Stimulated activated CD8-positive, alpha-beta memory T cell treated with anti-CD3 and anti-CD28 coated beads, Interleukin-4, amount 100 ng/mL, for 1 hour (primary cell): ENCODE results near the gene YTHDF1.
"Not testable (repeated sequence)": the region's sequence is repeated elsewhere in the genome, so short reads cannot be mapped to it uniquely, and the experiment has no call there.

Experiments used
- DNase-seq, 2 donors: peaks; one replicate each; pipeline ENCODE4 v3.0.0-alpha.2; 2020; ENCODE audit warnings: low read depth in 2 of 2, low spot score in 1 of 2

The YTHDF1 gene

DNA sequence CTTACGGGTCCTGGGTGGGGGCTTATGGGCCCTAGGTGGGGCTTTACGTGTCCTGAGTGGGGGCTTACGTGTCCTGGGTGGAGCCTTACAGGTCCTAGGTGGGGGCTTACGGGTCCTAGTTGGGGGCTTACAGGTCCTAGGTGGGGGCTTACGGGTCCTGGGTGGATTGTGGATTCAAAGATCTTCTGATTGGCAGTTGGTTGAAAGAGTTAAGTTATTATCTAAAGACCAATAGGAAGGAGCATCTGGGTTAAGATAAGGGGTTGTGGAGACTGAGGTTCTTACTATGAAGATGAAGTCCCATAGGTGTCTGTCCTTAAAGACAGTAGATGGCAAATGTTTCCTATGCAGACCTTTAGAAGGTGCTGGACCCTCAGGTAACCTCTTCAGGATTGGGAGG is 11.3 kb upstream of the YTHDF1 start:
- DNase-seq = no peak

DNA sequence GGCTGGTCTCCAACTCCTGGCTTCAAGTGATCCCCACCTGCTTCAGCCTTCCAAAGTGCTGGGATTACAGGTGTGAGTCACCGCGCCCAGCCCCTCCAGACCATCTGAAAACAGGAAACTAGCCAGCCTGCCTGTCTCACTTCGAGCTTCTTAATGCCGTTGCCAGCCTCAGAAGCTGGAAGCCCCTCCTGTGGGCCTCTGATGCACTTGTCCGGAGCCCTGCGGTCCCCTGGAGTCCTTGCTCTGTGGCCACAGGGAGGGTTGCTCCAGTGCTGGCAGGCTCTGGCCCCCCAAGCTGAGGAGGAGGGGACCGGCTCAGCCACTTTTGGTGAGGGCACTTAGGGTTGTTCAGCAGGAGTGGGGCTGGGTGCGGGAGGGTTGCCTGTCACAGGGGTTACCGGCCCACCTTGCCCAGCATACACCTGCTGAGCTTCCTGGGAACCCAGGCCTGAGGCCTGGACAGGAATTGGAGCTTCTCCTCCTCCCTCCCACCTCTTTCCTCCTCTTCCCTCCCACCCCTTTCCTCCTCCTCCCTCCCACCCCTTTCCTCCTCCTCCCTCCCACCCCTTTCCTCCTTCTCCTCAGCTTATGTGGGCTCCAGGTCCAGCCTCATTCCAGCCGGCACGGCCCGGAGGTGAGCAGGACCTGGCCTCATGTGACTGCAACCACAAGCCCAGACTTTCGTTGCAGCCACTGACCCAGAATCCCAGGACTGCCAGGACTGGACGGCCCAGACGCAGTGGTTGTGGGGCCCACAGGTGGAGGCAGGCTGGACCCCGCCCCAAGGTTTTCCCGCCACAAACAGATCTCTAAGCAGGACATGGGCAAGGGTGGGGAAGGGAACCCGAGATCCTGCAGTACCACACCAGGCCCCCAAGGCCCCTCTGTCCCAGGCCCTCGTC is 10.4 kb upstream of the YTHDF1 start:
- no peak for DNase-seq

DNA sequence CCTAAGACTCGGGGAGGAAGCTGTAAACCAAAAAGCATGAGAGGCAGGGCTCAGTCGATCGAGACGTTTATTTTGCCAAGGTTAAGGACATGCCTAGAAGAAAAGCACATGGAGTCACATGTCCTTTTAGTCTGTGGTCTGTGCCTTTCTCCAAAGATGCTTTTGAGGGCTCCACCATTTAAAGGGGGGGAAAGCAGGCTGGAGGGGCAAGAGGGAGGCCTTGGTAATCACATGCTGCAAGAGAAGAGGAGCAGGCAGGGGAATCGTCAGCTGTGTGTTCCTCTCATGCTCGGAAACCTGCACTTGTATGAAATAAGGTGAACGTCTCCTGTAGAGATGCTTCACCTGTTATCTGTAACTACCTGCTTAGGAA is 9.1 kb upstream of the YTHDF1 start:
- DNase-seq = no peak

DNA sequence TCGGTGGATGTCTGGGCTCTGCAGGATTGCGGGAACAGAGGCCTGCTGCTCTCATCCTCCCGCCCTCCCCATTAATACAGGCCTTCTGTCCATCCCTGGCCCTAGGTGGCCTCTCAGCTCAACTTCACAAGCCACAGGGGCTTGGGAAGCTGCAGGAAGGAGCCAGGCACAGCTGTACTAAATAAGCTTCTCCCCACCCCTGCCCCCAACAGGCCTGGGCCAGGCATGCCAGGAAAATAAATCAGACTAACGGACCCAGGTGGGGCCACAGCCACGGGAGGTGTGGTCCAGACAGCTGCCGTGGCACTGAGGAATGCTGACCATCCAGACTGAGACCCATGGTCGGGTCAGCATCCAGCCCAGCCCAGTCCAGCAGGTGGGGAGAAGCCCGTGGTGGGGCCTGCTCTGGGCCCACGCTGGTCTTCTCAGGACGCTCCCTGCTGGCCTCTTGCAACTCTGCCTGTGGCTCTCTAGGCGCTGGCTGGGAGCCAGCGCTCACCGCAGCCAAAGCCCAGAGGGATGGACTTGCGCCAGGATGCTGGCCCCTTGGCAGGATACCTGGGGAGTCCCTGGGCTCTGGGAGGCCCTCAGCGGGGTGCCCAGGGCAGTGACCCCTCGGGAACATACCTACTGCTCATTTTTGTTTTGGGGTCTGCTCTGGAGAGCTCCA is 8.6 kb upstream of the YTHDF1 start:
- DNase-seq = no peak

DNA sequence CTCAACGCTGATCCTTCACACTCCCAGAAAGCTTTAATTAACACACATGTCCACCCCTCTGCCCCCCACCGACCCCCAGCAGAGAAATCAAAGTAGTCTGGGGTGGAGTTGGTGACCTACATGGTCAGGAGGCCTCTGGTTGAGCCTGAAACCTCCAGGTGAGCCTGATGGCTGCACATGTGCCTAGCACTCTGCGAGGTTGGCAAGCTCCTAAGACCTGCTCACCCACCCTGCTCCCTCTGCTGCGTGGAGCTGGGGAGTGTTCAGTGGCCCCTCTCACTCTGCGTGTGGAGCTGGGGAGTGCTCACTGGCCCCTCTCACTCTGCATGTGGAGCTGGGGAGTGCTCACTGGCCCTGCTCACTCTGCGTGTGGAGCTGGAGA is 7.9 kb upstream of the YTHDF1 start:
- DNase-seq = no peak

DNA sequence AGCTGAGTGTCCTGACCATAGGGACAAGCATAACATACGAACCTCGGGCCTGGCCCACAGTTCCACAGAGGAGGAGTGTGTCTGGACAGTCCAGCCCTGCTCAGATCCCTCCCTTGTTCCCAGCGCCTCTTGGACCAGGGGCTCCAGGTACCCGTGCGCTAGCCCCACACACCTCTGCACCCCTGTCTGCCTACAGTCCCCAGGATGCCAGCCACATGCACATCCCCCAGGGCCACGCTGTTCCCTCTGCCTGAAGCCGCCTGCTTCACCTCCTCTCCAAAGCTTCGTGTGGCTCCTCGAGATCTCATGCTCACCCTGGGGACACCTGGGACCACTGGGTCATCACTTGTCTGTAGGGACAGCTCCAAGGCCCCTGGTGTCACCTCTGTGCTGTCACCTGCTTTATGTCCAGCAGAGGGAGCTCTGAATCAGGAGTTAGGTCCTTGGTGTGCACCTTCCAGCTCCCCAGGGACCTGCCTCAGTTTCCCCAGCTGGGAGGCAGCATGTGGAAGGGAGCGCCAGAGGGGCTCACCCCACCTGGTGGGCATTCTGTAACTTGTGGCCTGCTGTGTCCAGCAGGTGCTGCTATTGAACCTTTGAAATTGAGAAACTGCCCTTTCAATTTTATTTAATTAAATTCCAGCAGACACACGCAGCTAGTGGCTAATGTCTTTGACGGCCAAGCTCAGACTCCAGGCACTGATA is 7.3 kb upstream of the YTHDF1 start:
- DNase-seq = peak; percentile 15 to 17

DNA sequence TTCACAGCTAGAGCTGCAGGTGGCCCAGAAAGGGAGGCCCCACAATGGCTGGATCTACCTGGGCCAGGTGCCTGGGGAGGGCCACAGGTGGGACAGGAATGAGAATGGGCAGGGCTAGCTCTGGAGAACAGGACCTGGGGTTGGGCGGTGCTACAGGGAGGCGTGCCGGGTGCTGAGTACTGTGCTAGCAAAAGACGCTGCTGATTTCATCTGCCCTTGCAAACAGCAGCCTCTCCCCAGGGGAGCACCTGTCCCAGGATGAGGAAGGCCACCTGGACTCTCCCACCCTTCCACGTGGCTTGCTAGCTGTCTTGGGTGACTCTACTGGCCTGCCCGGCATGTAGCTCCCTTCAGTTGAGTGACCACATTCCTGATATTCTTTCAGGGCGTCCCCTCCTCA is 6.6 kb upstream of the YTHDF1 start:
- DNase-seq = no peak

DNA sequence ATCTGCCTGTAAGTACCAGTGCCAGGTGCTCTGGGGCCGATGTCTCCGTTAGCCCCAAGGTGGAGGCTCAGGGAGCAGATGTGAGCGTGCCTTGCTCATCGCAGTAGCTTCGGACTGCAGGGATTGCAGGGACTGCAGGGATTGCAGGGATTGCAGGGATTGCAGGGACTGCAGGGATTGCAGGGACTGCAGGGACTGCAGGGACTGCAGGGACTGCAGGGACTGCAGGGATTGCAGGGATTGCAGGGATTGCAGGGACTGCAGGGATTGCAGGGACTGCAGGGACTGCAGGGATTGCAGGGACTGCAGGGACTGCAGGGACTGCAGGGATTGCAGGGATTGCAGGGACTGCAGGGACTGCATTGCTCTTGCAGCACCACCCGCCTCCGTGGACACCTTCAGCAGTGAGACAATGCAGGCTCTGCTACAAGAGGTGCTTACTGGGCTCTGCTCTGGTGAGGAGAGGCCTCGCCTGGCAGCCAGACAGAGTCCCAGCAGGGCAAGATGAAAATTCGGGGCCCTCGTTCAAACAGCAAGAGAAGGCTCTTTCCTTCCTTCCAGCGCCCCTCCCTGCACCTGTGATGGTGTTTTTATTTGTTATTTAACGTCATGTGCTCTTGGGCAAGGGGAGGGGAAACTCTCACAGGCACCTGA is 5.6 kb upstream of the YTHDF1 start:
- DNase-seq = not testable (repeated sequence)

DNA sequence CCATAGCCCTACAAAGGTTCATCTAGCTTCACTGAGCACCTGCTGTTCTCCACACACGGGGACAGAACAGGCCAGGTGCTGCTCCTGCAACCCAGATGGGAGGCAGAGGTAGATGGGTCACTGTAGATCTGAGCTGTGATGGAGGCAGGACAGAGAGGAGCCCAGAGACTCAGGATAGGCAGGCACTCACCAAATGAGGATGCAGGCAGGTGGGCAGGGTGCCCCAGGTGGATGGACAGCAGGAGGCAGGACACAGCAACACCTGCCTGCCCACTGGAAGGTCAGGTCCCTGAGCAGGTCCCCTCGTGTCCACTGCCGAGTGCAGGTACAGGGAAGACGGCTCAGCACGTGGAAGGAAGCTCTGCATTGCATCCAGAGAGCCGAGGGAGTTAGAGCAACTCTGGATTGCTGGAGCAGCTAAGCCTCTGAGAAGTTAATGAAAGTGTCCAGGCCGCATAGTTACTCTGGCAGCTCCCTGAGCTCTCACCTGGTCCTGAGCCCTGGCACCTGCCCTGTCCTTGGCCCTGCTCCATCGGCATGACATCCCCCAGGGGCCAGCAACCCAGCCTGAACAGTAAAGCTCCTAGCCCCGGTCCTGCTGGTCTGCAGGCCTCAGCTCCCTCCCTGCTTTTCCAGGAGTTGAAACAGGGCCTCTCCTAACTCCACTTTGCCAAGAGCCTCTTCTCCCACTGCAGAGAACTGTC is 4.9 kb upstream of the YTHDF1 start:
- DNase-seq = no peak

DNA sequence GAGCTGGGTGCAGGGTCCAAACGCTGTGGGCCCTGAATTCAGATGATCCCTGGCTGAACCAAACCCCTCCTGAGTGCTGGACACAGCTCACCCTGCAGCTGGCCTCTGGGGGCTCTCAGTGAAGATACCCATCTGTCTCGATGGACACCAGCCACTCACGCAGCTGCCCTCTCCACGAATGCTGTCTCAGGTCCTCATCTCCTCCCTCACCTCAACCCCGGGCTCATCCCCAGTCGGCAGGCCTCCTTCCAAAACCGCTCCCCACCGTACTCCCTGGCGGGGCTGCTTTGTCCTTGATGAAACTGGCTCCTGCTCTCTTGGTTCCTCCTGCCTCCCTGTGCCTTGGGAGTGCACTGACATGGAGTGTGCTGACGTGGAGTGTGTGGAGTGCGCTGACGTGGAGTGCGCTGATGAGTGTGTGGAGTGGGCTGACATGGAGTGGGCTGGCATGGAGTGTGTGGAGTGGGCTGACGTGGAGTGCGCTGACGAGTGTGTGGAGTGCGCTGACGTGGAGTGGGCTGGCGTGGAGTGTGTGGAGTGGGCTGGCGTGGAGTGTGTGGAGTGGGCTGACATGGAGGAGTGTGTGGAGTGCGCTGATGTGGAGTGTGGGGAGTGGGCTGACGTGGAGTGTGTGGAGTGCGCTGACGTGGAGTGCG is 4.1 kb upstream of the YTHDF1 start:
- no peak for DNase-seq

DNA sequence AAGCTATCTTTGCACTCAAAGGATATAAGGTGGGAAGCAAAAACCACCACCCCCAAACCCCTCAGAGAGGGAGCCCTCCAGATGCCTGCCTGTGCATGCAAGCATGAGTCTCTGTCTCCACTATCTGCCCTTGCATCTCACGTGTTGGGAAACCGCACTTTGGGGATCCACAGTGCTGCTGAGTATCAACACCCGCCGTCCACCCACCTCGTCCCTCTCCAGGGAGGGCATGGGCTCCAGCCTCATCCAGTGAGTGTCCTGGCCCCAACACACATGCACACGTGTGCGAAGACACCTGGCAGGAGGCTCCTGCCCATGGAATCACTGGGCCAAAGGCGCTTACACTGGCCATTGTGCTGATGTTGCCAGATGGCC is 3.5 kb upstream of the YTHDF1 start:
- no peak for DNase-seq

DNA sequence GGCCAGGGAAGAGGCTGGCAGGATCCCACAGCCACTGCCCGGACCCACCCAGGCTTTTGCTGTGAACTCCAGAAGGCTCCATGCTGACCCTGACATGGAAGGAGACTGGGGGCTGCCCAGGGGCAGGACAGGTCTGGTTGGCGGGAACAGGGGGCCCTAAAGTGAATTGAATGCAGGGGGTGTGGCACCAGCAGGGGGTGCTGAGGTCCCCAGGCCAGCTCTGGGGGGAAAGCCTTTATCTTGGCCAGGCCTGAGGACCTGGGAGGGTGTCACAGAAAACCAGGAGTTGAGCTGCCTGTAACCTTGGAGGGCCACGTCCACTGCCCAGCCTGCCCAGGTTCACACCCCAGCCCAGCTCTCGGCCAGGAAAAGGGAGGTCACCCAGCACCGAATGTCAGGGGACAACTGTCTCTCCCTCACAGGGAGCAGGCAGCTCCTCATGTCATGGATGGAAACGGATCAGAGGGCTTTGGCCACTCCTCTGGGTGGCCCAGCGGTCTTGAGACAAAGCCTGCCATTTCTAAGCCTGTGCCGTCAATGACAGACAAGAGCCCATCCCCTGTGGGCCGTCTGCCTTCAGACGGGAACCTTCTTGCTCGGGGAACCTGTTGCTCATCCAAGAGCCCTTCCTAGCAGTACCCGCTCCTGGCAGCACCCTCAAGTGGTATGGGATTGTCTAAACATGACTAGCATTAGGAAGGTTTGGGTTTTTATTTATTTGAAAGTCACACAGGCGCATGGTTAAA is 2.9 kb upstream of the YTHDF1 start:
- no peak for DNase-seq

DNA sequence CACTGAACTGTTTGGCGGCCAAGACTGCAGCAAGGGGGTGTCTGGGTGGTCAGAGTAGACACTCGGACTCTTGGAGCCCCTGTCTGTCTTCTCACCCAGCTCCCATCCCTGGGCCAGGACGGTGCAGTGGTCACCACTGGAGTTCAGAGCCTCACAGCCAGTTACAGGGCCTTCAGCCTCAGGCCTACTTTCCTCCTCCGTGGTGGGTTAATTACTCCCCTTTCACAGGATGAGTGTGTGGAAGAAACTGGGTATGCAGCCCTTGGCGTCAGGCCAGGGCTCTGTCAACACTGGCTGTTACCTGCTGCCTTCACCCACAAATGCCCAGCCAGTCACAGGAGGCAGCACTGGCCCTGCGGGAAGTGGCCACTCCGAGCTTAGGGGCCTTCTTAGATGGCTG is 1.8 kb upstream of the YTHDF1 start:
- no peak for DNase-seq

DNA sequence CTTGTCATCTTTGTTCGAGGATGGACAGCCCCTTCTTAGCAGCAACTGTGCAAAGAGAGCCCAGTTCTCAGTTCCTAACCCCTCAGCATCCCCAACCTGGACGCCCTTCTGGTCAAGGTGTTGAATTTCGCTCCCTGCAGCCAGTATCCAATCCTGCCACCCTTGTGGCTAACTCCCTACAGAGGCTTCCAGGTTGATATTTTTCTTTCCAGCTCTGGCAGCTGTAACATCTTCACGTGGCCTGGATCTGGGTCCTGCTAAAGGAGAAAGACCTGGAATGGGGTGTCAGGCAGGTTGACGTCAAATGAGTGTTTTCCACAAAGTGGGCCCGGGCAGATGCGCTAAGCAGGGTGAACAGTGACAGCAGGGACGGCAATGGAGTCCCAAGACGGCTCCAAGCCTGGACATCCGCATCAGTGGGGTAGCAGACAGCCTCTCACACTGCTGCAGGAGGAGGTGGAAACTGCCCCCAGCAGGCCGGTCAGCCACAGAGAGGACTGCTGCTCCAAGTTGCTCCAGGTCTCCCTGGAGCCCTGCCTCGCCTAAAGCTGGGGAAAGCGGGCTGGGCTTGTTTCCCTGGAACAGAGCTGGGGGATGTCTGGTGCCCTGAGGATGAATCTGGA is 1.0 kb upstream of the YTHDF1 start:
- no peak for DNase-seq

DNA sequence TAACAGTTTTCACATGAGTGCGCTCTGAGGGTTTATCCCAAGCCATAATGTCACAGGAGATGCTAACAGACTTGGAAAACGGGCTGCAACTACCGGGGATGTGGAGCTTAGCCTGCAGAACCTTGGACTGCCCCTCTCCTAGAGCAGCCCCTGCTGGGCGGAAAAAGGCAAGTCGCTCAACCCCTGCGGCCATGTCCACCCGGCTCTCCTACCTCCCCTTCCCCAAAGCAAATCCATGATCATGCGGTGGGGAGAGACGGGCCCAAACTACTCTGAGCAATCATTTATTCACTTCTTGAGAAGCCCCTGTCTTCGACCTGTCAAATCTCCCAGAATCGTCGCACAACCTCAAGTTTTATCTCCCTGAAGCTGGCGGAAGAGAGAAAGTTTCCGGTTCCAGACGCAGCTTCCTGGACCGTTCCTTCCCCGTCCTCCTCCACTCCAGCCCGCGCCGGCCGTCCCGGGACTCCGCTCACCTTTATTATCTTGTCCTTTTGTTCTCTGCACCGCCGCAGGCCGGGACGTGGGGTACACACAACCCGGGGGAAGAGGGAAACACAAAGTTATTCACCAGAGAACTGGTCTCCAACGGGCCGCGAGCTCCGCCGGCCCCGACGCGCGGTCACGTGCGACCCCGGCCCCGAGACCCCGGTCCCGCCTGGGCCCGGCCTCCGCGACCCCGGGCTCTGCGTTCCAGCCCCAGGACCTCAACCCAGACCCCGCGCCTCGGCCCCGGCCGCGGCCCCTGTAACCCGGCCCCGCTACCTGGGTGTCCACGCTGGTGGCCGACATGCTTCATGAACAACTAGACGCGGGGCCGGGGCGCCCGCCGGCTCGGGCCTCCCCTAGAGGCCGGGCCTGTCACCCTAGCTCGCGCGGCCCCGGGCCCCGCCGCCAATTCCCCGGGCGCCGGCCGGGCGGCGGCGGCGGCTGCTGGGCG is 560 bp downstream of the YTHDF1 start:
- no peak for DNase-seq

DNA sequence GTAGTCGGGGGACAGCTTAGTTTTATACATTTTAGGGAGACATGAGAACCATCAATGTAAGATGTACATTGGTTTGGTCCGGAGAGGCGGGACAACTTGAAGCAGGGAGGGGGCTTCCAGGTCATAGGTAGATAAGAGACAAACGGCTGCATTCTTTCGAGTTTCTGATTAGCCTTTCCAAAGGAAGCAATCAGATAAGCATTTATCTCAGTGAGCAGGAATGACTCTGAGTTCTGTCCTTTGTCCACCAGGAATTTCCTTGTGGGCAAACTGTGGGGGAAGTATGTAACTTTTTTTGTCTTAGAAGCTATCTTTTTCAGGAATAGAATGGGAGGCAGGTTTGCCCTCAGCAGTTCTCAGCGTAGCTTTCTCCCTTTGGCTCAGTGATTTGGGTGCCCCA is 1.4 kb downstream of the YTHDF1 start:
- DNase-seq = no peak

DNA sequence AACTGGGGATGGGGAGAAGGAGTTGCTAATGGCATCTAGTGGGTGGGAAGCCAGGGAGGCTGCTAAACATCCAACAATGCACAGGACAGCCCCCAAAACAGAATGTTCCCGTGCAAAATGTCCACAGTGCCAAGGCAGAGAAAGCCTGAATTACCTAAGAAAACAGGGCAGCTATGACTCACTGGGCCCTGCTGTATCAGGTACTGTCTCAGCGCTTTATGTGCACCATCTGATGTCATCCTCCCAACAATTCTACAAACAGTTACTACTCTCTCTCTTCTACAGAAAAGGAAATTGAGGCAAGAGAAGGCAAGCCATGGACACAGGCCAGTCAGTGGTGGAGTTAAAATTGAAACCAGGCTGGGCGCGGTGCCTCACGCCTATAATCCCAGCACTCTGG is 3.1 kb downstream of the YTHDF1 start:
- no peak for DNase-seq

DNA sequence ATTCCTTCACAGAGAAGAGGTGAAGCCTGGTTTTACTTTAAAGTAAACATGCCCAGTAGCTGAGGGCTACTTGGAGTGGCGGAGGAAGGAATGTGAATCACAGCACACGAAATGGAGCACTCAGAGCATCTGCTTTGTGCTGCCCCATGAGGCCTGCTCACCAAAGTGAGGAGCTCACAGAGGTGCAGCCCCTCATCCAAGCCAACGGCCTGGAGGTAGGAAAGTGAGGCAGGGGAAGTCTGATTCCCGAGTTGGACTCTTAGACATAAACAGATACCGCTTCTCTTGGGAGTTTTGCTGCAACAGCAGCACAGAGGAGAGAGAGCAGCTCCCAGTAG is 3.6 kb downstream of the YTHDF1 start:
- DNase-seq = no peak
